ENCODE data around the gene RCAN3. TPM values are rescaled to one million over a fixed set of nuclear protein-coding genes. Genes with fewer than 3 reads are reported as not detected.

RCAN3 gene
- total and polyA plus RNA-seq, 9 of the 15 experiments (the other 6 are each of a cell fraction or from before 2014, with no cell fraction given): 0.10 to 1.4 (median 0.43) TPM

DNA sequence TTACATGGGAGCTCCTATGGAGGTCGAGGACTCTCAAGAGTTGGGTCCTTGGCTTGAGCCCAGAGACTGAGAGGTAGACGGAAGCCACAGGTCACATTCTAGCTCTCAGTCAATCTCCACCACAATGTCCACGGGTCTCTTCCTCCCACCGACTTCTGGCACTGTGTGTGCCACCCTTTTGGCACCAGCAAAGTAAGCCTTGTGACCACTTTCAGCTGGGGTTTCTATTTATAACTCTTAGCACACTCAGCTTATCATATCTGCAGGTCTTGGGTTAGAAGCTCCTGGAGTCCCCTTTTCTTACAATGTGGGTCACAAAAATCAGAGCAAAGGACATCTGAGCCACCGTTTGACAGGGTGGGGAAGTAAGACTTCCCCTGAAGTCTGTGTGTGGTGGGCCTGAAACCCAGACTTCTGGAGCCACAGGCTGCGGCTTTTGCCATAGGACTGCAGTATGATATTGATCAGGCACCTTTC is 81.6 kb downstream of the RCAN3 start (continued):
- TF ChIP-seq, protein P1, sequence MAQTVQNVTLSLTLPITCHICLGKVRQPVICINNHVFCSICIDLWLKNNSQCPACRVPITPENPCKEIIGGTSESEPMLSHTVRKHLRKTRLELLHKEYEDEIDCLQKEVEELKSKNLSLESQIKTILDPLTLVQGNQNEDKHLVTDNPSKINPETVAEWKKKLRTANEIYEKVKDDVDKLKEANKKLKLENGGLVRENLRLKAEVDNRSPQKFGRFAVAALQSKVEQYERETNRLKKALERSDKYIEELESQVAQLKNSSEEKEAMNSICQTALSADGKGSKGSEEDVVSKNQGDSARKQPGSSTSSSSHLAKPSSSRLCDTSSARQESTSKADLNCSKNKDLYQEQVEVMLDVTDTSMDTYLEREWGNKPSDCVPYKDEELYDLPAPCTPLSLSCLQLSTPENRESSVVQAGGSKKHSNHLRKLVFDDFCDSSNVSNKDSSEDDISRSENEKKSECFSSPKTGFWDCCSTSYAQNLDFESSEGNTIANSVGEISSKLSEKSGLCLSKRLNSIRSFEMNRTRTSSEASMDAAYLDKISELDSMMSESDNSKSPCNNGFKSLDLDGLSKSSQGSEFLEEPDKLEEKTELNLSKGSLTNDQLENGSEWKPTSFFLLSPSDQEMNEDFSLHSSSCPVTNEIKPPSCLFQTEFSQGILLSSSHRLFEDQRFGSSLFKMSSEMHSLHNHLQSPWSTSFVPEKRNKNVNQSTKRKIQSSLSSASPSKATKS (CRISPR knock-in tag; IDR thresholded peaks at IDR 0.05): no peak
- TF ChIP-seq TSC22D4 (tag; IDR thresholded peaks at IDR 0.05) (no peak), ZFP30 (CRISPR knock-in tag; IDR thresholded peaks at IDR 0.05; ENCODE audit: borderline replicate concordance) (no peak)

DNA sequence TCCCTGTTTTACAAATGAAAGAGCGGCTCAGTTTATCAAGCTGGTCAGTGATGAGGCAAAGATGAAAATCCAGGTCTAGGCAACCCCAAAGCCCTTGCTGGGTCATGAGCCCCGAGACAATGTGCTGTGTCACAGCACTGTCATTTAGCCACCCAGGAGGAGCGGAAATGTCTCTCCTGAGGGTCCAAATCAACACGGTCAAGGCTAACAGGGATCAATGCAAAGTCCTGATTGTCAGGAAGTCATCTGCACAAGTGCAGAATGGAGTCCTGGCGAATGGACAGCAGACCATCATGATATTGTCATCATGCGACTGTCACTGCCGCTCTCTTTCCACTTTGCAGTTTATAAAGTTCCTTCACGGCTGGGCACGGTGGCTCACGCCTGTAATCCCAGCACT is 83.5 kb downstream of the RCAN3 start:
- ATAC-seq (peak; percentile 41; the same call in 2 of the 3 replicates), DNase-seq (ENCODE audit: extremely low read depth in 1 of 4, low spot score in 3 of 4) (peak in 1 of 4 experiments; percentile 45), FAIRE-seq (no peak)
- ChIA-PET CTCF (ENCODE audit: low intra/inter-chr PET ratio) (no interaction called here), POLR2A (interaction anchor here (0.6 to 1.2 kb wide), 3 partner anchors 10 to 444 kb away, joined by 4 to 8 read pairs (median 4); no protein-coding TSS in a partner anchor)
- Histone ChIP-seq H3K4me2 (ENCODE audit: insufficient read depth, low read length) (peak overlapping the region; percentile 45), H3K9ac (ENCODE audit: insufficient read depth in 1 of 2, low read depth in 2 of 2, low read length in 2 of 2) (peak overlapping the region in 1 of 2 experiments; percentile 70; a peak in 1 of 4 replicates), H3K36me3 (ENCODE audit: control insufficient read depth, insufficient read depth, low read length) (no peaks in the 10 kb centered on the region), H3K4me3 (no peak overlapping the region), H3K27me3 (ENCODE audit: control insufficient read depth in 2 of 2, insufficient read depth in 2 of 2, low read length in 2 of 2) (peaks cover 42 to 70% of the 10 kb centered on the region in 2 experiments; a peak in 4 of 5 replicates), H3K27ac (ENCODE audit: extremely low read depth, low read depth, low read length) (no peak overlapping the region), H3K79me2 (ENCODE audit: control insufficient read depth, insufficient read depth, low read length) (no peaks in the 10 kb centered on the region), H2AFZ (ENCODE audit: low read depth, low read length) (no peak overlapping the region), H3K4me1 (replicated peaks in 1 of 2; ENCODE audit: control insufficient read depth in 2 of 2, insufficient read depth in 2 of 2, low read length in 2 of 2) (peaks cover 6% of the 10 kb centered on the region in 2 experiments; a peak in 3 of 5 replicates), H3K9me3 (replicated peaks; ENCODE audit: control insufficient read depth, insufficient read depth, low read depth, low read length) (no peaks in the 10 kb centered on the region), H4K20me1 (replicated peaks; ENCODE audit: control insufficient read depth, insufficient read depth, low read length) (peaks cover 3% of the 10 kb centered on the region), H3K9me1 (ENCODE audit: control insufficient read depth, insufficient read depth, low read length) (no peaks in the 10 kb centered on the region)
- intact Hi-C loops (cut with micrococcal nuclease): loop anchor here (5.0 kb wide), 1 partner anchor 49 kb away; no protein-coding TSS in a partner anchor
- in situ Hi-C loops (cut with MboI): no loop called here
- 5% methylated on average over 10 of the region's 10 CpGs for WGBS (ENCODE audit: insufficient coverage, low coverage, missing lambda C conversion rate)
- BruUV-seq (replicated peaks): no TSS peak
- TF ChIP-seq SAFB2 (IDR thresholded peaks at IDR 0.05; ENCODE audit: borderline replicate concordance, low read depth, low read length, severe bottlenecking) (no peak), C11orf30 (IDR thresholded peaks at IDR 0.05; ENCODE audit: low read depth) (peak; percentile 82), DPF2 (IDR thresholded peaks at IDR 0.05) (peak; percentile 49; the same call in 1 of the 2 replicates), MAFK (IDR thresholded peaks at IDR 0.05; ENCODE audit: low read length) (peak; percentile 5; the same call in 1 of the 2 replicates), PCBP1 (IDR thresholded peaks at IDR 0.05; ENCODE audit: low read depth, low read length, poor library complexity, severe bottlenecking) (no peak), CBFA2T3 (IDR thresholded peaks at IDR 0.05) (peak; percentile 29; the same call in 1 of the 2 replicates), NR4A1 (CRISPR knock-in tag; IDR thresholded peaks at IDR 0.05) (no peak), NR4A1 (tag; IDR thresholded peaks at IDR 0.05) (no peak; the same call in 1 of the 2 replicates), KDM1A (IDR thresholded peaks at IDR 0.05) (0 out of 4 replicates have a peak, but pooled peaks of 1 of the 2 experiments have one; percentile 21), TARDBP (IDR thresholded peaks at IDR 0.05) (no peak), ARID1B (IDR thresholded peaks at IDR 0.05) (peak; percentile 51)
- TF ChIP-seq, protein P2, sequence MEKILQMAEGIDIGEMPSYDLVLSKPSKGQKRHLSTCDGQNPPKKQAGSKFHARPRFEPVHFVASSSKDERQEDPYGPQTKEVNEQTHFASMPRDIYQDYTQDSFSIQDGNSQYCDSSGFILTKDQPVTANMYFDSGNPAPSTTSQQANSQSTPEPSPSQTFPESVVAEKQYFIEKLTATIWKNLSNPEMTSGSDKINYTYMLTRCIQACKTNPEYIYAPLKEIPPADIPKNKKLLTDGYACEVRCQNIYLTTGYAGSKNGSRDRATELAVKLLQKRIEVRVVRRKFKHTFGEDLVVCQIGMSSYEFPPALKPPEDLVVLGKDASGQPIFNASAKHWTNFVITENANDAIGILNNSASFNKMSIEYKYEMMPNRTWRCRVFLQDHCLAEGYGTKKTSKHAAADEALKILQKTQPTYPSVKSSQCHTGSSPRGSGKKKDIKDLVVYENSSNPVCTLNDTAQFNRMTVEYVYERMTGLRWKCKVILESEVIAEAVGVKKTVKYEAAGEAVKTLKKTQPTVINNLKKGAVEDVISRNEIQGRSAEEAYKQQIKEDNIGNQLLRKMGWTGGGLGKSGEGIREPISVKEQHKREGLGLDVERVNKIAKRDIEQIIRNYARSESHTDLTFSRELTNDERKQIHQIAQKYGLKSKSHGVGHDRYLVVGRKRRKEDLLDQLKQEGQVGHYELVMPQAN (IDR thresholded peaks at IDR 0.05; ENCODE audit: borderline replicate concordance): no peak
- TF ChIP-seq, protein P3, sequence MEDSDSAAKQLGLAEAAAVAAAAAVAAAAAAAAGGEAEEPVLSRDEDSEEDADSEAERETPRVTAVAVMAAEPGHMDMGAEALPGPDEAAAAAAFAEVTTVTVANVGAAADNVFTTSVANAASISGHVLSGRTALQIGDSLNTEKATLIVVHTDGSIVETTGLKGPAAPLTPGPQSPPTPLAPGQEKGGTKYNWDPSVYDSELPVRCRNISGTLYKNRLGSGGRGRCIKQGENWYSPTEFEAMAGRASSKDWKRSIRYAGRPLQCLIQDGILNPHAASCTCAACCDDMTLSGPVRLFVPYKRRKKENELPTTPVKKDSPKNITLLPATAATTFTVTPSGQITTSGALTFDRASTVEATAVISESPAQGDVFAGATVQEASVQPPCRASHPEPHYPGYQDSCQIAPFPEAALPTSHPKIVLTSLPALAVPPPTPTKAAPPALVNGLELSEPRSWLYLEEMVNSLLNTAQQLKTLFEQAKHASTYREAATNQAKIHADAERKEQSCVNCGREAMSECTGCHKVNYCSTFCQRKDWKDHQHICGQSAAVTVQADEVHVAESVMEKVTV (CRISPR knock-in tag; IDR thresholded peaks at IDR 0.05): no peak

Data from K562 (cell line).